ENCODE results near the gene WBP1L.
"Not testable (repeated sequence)": the region's sequence is repeated elsewhere in the genome, so short reads cannot be mapped to it uniquely, and the experiment has no call there.

Gene WBP1L

GRCh38 chr10:102814453-102814871, 70.7 kb downstream of the WBP1L start:
- no peak for FAIRE-seq

- no peak for FAIRE-seq
These were observed 71.3 kb downstream of the WBP1L start for GRCh38 chr10:102814873-102815661.

- no peak for FAIRE-seq
These were observed 72.2 kb downstream of the WBP1L start for GRCh38 chr10:102815790-102816549.

- no peak for FAIRE-seq
These were observed 73.4 kb downstream of the WBP1L start for GRCh38 chr10:102817175-102817574.

GRCh38 chr10:102819054-102819453, 75.3 kb downstream of the WBP1L start:
- FAIRE-seq, result no peak

- FAIRE-seq, result not testable (repeated sequence)
These were observed 76.3 kb downstream of the WBP1L start for GRCh38 chr10:102820008-102820407.

GRCh38 chr10:102822222-102822621, 78.5 kb downstream of the WBP1L start:
- FAIRE-seq, result no peak

- no peak for FAIRE-seq
These were observed 80.9 kb downstream of the WBP1L start for GRCh38 chr10:102824664-102825063.

- no peak for FAIRE-seq
These were observed 82.5 kb downstream of the WBP1L start for GRCh38 chr10:102826148-102826796.

DNA sequence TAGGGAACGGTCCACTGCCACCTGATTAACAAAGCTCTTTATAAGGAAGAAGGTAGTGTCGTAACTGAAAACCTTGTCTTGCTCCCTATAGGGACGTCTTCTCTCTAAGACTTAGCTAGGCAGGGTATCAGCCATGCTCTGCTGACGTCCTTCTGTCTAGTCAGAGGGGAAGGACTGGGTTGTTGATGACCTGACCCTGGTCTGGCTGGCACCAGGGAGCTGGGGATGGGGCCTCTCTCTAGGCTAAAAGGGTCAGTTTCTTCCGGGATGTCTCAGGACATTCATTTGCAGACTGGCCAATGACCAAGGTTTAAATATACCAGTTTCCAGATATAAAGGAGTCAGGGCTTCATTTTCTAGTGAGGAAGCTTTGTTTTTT, 83.8 kb downstream of the WBP1L start:
- FAIRE-seq, result no peak

DNA sequence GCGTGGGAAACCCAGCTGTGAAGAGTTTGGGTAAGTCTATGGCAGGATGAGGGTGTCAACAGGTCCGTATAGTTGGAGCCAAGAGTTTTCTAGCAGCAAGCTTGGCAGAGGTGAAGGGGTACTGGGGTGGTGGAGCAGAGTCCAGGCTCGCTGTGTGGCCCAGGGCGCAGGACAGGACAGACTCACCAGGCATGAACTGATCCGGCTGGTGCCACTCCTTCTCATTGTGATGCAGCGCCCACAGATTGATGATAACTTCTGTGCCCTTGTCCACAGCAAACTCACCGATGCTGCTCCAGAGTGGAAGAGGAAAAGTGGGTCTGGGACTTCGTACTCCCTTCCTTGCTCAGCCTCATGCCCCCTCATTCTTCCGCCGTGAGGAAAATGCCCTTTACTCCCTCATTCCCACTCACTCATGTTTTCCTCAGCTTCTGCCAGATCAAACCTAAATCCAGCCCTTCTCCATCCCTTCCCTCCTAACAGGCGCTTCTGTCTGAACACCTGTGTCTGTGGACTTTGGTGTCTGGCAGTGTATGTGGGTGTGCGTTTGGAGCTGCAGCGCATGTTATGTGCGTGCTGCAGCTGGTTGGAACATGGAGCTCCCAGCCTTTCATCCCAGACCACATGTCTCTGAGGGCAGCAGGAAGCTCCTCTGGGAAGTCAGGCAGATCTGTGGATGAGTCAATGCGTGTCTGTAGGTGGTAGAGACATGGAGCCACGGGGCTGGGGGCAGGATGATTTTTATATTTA, 87.7 kb downstream of the WBP1L start:
- no peak for FAIRE-seq

DNA sequence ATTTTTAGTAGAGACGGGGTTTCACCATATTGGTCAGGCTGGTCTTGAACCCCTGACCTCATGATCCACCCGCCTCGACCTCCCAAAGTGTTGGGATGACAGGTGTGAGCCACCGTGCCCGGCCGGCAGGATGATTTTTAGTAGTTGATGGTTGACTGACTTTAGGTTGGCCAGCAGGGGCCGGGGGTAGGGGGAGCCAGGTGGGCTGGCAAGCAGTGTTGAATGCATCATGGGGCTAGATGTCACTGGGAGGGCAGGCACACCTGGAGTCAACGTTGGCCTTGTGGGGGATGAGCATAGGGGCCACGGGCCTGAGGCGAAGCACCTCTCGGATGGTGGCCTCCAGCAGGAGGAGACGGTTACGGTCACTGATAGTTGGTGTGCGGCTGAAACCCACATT, 88.5 kb downstream of the WBP1L start:
- FAIRE-seq, result no peak

GRCh38 chr10:102832987-102833386, 89.2 kb downstream of the WBP1L start:
- no peak for FAIRE-seq

DNA sequence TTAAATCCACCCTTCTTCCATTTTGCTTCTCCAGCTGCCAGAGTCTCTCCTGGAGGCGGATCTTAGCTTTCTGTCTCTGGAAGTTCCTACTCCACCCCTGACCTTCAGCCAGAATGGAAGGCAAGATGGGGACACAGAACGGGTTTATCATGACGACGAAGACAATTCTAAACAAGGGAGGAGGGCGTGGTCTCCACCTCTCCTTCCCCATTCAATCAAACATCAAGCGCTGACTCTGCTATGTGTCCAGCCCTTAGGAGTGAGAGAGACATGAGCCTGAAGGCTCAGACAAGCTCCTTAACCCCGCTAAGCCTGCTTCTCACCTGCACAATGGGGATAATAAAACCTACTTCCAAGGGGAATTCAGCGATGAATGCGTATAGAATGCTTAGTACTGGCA, 90.4 kb downstream of the WBP1L start:
- FAIRE-seq, result no peak

DNA sequence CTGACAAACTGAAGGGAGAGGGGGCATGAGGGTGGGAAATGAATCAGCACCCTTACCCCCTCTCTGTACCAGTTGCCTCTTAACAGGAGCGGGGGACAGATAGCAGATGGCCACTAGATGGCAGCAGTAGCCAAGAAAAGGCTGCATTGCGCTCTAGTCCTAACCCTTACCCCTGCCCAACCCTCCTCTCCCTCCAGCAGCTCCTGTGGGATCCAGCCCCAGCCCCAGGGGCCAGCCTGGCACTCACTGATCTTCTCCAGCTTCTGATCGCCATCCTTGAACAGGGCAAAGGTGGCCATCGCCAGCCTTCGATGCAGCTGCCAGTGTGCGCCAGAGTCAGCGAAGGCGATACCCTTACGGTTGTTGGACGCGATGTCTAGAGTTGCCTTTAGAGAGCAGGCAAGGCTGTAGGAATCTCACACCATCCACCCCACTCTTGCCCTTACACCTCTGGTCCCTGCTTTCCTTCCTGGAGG, 91.3 kb downstream of the WBP1L start:
- FAIRE-seq, result no peak

DNA sequence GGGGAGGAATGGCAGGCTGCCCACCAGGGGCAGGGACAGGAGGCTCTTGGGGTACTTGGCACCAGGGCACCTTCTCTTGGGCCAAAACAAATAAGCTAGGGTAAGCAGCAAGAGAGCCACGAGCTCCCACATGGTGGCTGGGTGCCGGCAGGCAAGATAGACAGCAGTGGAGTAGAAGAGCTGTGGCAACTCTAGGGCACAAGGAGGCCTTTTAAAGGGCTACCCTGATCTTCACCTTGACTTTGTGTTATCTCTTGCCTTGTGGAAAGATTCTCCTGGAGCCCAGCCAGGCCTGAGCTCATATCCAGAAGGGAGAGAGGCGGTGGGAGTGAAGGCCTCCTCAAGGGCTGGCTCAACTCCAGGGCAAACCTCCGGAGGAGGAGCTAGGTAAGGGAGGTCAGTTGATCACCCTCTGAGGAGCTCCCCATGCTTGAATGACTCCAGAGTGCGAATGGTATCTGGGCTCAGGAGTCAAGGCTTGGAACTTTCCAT, 93.5 kb downstream of the WBP1L start, which contains the start of gene CYP17A1:
TSS of gene CYP17A1 (minus strand) at position 184 of the 492 bp plus-strand sequence. CDS start at position 132, 52 bp downstream.
- FAIRE-seq, result no peak

DNA sequence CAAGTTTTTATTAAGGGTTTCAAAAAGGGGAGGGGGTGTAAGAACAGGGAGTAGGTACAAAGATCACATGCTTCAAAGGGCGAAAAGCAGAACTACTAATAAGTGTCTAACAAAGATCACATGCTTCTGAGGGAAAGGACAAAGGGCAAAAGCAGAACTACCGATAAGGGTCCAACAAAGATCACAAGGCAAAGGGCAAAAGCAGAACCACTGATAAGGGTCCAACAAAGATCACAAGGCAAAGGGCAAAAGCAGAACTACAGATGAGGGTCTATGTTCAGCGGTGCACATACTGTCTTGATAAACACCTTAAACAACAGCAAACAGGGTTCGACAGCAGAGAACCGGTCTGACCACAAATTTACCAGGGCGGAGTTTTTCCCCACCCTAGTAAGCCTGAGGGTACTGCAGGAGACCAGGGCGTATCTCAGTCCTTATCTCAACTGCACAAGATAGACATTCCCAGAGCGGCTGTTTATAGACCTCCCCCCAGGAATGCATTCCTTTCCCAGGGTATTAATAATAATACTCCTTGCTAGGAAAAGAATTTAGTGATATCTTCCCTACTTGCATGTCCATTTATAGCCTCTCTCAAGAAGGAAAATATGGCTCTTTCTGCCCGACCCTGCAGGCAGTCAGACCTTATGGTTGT, 94.7 kb downstream of the WBP1L start:
- not testable (repeated sequence) for FAIRE-seq

- no peak for FAIRE-seq
These were observed 98.1 kb downstream of the WBP1L start for GRCh38 chr10:102841827-102842345.

- not testable (repeated sequence) for FAIRE-seq
These were observed 99.4 kb downstream of the WBP1L start for GRCh38 chr10:102843139-102843538.

DNA sequence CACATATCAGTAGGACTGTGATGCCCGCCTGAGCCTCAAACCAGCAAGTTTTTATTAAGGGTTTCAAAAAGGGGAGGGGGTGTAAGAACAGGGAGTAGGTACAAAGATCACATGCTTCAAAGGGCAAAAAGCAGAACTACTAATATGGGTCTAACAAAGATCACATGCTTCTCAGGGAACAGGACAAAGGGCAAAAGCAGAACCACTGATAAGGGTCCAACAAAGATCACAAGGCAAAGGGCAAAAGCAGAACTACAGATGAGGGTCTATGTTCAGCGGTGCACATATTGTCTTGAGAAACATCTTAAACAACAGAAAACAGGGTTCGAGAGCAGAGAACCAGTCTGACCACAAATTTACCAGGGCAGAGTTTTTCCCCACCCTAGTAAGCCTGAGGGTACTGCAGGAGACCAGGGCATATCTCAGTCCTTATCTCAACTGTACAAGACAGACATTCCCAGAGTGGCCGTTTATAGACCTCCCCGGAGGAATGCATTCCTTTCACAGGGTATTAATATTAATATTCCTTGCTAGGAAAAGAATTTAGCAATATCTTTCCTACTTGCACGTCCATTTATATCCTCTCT, 100.5 kb downstream of the WBP1L start:
- not testable (repeated sequence) for FAIRE-seq

GRCh38 chr10:102845352-102845902, 101.7 kb downstream of the WBP1L start:
- FAIRE-seq, result no peak
